GM19455 (cell line): ENCODE measurements around the gene GRIK4.

Experiments
- ATAC-seq: cut with Tn5 transposase; IDR thresholded peaks from one replicate; pipeline ENCODE4 v1.9.1; 2021; ENCODE audit not compliant: unreplicated experiment

The GRIK4 gene

DNA sequence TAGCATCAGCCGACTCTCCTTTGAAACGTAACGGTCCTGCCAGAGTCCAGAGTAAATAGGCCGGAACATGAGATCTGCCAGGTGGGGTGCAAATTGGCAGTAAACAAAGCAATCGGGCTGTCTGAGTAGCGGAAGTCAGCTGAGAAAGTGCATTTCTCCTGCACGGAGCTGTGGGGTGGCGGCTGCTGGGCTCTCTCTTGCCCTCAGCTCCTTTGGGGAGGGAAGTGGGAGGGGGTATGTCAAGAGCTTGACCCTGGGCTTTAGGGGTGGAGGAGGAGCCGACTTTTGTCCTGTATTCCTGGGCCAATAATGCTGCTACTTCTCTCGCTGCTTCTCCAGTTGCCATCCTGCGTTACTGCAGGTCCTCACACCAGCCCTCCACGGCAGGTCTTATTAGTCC is 11.6 kb downstream of the GRIK4 start:
- ATAC-seq = no peak

DNA sequence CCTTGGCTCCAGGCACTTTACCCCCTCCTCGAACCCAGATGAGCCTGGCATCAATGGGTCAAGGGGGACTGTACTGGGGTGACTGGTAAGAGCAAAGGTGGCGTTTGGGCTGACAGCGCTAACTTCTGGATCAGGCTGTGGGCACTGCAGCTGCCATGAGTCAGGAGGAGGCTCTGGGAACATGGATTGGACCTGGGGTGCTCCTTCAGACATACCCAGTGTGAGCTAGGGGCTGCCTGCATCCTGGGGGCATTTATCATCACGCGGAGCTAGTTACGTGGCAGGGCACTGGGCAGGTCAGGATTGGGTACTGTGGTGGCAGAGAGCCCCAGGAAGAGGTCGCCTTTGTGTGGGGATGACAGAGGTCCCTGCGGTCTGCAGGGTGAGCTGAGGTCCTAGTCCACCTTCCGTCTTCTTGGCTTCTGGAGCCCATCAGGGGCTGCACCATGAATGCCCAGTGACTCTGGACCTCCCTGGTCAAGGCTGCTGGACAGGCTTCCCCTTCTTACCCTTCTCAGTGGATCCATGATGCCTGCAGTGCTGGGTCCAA is 13.1 kb downstream of the GRIK4 start:
- no peak for ATAC-seq

DNA sequence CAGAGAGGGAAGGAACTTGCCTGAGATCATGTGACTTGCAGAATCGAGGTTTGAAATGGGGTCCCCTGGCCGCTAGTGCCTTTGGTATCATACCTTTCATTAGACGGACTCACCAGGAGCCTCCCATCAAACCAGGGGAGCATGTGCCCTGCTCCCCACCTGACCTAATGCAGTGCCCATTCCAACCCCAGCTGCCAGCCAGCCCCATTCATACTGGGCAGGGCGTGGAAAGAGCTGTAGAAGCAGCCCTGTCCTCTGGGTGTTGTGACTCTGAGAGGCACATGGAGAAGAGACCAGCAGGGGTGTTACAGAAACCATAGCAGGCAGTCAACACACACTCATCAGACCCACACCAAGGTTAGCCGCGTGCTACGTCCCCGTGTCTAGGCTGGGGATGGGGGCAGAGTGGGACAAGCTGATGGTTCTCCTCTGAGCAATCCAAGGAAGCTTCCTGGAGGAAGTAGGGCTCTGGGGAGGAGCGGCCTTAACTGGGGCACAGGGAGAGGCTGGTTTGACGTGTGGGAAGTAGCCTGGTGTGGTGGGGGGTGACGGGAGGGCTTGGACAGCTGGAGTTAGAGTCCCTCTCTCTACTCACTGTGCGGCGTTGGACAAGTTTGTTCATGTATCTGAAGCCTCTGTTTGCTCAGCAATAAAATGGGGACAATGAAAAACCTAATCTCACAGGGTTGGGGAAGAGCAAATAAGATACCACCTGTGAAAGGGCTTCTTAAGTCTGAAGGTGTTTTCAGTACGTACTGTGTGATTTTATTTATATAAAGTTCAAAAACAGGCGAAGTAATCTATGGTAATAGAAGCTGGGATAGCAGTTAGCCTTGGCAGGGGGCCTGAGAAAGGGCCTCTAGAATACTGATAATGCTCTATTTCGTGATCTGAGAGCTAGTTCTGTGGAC is 14.0 kb downstream of the GRIK4 start:
- ATAC-seq = no peak

DNA sequence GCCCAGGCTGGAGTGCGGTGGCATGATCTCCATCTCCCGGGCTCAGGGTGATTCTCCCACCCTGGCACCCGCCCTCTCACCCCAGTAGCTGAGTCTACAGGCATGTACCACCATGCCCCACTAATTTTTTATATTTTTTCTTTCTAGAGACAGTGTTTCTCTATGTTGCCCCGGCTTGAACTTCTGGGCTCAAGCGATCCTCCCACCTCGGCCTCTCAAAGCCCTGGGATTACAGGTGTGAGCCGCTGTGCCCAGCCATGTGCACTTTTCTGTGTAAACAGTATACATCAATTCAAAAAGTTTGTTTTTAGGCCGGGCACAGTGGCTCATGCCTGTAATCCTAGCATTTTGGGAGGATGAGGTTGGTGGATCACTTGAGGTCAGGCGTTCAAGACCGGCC is 14.7 kb downstream of the GRIK4 start:
- no peak for ATAC-seq

DNA sequence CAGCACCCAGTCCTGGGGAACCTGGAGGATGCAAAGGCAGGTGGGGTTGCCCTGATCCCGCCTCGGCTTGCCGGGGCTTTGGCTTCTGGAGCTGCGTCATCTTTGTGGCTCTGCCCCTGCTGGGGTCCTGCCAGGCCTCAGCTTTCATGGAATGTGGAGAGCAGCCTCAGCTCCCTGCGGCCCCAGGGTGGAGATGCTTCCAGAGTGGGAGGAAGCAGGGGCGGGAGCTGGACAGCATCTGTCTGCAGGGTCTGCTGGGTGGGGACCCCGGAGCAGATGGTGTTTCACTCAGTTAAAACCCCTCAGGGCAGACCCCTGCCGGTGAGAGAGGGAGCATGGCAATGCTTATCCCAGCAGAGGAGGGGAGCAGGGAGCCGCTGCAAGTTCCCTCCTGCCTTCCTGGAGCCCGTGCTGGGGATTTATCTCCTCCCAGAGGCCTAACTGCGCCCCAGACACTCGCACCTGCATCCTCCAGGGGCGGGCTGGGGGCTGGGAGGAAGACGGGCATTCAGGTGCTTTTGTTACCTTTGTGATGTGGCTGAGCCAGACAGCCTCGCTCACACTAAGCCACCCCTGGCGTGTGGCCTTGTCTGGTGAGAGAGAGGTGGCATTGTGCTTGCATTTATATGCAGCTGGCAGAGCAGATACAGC is 15.7 kb downstream of the GRIK4 start:
- no peak for ATAC-seq

DNA sequence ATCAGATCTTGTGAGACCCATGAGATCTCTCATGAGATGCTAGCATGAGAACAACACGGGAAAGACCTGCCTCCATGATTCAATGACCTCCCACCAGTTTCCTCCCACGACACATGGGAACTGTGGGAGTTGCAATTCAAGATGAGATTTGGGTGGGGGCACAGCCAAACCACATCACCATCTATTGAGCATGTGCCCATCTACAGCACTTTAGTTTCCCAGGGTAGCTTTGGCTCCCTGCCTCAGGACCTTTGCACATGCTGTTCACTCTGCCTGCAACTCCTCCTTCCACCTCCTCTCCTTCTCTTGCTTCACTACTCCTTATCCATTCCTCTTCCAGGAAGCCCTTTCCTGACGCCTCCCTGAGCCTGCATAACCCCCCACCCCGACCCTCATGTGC is 17.2 kb downstream of the GRIK4 start:
- ATAC-seq = no peak

DNA sequence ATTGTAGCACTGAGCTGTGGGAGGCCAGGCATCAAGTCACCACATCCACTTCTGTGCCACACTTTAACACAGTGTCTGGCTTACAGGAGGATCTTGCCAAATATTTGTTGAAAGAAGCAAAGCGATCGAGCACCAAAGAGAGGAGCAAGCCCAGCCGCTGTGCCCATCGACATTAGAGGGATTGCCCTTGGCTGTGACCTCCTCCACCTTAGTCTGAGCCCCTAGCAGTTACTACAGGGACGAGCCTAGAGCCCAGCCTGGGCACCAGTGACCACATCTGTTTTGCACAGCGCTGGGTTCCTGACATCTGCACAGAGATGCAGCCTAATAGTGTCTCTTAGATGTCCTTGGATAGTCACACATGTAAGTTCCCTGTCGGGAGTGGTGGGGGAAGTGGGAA is 17.7 kb downstream of the GRIK4 start:
- no peak for ATAC-seq

DNA sequence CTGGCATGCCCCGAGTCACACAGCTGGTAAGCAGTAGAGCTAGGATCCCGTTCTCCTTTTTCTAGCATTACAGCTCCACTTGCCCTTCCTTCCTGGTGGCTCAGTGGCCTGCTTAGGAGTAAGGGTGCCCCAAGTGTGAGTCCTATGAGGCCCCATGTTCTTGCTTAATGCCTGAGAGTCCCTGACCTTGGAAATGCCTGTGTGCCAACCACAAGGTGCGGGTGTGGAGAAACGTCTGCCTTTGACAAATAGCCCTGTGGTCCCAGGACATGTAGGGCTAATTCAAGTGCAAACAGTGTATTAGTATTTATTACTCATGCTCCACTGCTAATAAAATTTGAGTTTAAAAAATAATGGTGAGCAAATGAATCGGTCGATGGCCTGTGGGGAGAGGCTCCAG is 18.4 kb downstream of the GRIK4 start:
- no peak for ATAC-seq

DNA sequence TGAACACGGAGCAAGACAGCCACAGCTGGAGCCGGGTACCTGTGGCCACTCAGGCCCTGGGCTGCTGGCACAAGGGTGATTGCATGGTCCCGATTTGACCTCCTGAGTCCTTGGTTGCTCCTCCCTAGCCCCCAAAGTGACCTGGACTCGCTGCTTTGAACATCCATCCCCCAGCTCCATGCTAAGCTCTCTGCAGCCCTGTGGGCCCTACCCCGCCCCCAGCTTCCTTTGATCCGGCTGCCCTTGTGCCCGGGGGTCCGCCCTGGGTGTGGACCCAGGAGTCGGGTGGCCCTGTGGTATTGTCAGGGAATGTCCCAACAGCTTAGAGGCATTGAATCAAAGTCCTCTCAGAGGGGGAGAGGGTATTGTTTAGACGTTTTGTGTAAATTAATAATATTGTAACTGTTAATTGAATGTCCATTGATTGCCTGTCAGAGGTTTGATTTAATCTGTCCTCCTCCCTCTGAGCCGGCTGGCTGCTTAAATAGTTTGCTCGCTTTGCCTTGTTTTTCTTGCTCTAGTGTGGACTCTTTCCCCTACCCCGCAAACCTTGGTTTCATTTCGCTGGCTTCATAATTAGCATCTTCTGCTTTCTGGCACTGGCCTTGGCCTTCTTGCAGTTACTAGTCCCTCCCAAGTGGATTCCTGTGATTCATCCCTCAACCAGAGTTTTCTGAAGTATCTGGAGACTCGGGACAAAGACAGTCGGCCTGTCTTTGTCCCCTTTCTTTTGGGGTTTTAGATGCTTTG is 20.7 kb downstream of the GRIK4 start:
- ATAC-seq = no peak

DNA sequence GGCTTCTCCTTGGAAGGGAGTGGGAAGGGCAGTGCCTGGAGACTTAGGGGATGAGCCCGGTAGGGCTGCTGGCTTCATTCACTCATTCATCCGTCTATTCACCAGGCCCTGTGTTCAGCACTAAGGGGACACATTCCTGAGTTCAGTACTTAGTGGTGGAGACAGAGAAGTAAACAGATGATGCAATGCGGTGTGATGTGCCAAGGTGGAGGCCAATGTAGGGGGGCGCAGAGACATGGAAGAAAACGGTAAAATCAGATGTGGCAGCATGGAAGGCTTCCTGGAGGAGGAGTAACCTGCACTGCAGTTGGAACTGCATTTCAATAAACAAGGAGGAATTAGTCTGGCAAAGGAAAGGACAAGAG is 21.3 kb downstream of the GRIK4 start:
- ATAC-seq = no peak

DNA sequence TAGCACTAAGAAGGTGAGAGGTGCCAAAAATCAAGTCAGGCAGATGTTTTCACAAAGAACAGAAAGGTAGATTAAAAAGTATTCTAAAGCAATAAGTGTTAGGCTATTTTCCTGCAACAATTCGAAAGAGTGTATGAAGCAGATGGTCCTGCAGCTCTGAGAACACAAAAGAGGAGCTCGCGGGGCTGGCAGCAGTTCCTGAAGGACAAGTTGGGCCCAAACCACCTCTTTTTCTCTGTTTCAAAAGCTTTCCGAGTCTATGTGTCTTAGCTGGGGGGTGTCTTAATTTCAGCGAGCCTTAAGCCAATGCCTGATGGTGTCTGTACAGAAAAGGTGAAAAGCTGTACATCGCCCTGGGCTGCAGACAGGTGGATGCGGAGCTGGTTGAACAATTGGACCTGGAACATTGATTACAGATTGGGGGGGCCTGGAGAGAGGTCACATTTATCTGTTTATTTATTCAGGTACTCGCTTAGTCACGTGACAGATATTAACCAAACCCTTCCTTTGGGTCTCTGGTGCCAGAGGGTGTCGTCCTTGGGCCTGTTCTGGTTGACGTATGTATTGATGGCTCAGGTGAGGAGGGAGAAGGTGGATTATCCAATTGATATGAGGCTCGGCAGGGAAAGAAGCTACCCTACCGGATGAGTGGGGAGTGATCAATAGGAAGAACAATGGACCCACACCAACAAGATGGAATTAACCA is 24.7 kb downstream of the GRIK4 start:
- no peak for ATAC-seq

DNA sequence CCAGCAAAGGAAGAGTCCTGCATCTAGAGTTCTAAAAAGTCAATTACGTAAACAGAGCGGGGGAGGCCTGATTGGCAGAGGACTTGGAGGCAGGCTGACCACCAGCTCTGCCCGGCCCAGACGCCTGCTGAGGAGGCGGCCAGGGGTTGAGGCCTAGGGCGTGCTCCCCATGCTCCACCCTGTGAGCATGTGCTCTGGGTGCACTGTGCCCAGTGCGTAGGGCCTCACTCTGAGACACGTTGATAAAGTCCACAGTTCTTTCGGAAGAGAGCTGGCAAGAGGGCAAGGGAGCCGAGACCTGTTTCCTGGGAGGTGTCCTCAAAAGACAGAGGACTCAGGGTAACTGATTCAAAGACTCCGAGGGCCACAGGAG is 25.2 kb downstream of the GRIK4 start:
- no peak for ATAC-seq

DNA sequence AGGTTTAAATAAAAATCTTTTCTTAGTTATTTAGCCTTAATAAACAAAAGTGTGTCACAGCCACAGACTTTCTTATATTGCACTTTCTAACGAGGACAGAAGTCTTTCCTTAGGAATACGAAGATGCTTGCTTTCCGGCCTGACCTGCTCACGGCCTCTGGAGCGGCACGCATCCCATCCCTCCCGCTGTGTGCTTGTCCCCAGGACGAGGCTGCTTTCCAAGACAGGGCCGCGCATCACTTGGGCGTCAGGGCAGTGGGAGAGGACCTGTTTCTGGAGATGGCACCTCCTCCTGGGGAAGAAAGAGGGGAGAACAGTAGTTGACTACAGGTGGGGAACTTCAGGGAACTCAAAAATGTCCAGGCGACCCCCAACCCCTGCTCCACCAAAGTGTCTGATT is 26.4 kb downstream of the GRIK4 start:
- ATAC-seq = no peak

DNA sequence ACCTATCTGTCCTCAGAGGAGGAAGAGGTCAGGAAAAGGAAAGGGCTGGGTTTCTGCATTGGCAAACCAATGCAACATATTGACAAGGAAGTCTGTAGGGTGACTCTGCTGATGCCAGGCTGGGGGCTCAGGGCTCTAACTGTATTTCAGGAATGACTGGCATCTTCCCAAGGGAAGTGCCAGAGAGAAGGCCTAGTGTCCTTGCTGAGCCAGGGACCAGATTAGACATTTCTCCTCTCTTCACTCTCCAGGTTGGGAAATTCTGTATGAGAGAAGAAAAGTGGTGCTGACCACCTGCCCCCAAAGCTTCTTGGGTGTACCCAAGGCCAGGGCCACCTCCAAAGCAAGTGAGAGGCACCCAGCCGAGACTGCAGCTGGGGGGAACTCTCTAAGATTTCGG is 27.2 kb downstream of the GRIK4 start:
- no peak for ATAC-seq

DNA sequence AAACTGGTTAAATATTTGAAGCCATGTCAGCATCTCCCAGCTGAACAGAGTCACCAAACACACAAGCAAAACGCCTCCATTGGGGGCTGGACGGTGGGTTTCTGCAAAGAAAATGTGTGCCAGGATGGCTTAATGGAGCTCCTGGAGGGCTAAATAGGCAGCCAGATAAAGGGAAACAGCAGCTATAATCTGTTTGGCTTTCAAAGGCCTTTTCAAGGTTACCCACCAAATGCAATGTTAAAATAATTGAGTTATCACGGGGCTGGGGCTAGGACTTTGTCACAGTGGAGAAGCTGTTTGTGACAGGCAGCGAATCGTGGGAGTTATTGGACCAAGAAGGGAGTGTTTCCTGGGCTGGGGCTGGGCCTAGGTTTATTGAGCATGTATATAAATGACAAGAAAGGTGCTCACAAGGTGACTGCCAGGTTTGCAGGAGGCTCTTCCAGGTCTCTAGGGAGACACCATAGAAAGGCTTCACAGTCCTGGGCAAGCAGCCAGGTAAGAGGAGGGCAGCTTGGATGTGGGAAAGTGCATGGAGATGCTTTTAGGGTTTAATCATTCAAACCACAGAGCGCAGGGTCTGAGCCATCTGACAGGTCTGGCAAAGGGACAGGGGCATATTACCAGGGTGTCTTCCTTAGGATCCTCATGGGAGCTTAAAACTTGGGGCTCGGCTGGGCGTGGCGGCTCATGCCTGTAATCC is 28.3 kb downstream of the GRIK4 start:
- no peak for ATAC-seq

DNA sequence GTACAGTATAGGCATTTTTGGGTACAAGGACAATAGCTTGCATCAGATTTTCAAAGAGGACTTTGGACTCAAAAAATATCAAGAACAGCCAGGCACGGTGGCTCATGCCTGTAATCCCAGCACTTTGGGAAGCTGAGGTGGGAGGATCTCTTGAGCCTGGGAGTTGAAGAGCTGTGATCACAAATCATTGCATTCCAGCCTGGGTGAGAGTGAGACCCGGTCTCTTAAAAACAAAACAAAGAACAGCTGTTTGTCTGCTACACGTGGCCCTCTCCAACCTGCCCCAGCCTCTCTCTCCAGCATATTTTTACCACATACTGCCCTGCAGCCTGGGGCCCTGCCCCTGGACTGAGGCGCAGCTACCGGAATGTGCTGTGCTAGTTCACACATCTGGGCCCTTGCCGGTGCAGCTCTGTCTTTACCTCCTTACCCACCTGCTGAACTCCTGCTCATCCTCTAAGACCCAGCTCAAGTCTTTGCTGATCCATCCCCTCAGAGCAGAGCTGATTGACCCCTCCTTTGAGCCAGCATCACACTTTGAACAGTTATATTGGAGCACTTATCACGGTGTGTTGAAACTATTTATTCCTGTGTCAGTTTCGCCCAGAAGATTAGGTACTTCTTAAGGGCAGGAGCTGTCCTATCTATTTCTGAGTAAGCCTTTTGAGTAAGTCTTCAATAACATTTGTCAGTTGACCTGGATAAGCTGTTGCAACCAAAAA is 29.4 kb downstream of the GRIK4 start:
- no peak for ATAC-seq

DNA sequence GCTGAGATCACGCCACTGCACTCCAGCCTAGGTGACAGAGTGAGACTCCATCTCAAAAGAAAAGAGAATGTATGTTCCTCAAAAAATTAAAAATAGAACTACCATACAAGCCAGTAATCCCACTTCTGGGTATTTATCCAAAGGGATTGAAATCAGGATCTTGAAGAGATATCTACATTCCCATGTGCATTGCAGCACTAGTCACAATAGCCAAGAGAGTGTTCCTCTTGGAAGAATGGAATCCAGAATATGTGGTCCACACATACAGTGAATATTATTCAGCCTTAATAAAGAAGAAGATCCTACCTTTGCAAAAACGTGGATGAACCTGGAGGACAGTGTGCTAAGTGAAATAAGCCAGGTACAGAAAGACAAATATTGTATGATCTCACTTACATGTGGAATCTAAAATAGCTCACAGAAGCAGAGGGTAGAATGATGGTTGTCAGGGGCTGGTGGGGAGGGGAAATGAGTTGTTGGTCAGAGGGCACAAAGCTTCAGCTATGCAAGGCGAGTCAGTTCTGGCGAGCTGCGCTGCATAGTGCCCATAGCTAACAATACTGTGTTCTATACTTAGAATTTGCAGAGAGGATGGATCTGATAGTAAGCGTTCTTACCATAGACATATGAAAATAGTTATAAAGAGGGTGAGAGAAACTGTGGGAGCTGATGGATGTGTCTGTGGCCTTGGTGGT is 32.1 kb downstream of the GRIK4 start:
- ATAC-seq = no peak

DNA sequence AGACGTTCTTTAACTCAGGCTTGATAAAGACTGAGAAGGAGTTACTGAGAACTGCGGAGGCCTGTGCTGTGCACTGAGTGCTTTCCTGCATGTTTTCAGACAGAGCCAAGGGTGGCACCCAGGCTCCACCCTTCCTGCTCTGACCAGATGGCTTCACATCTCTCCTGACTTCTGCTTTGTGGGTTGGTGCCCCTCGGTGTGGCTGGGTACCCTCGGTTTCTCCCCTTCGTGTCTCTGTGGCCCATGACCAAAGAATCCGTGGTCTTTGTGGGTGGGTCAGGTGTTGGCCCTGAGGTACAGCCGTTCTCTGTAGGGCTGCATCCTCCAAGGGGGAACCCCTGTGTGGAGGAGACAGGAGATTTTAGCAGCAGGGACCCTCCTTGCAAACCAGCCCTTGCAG is 34.3 kb downstream of the GRIK4 start:
- ATAC-seq = no peak
